ENCODE data around the gene IFITM10.
A peak's percentile ranks its signal among the peaks of the same experiment; 100 is the strongest.

Gene IFITM10

GRCh38 chr11:1746511-1746931, 3.9 kb downstream of the IFITM10 start:
- H3K4me1 Mint-ChIP-seq: peaks cover 7 to 21% of the 10 kb centered on the region in 2 donors
- ATAC-seq (replicated peaks) (no peak), DNase-seq (no peak)
- no peak overlapping the region for H3K27ac Mint-ChIP-seq
- H3K4me3 Mint-ChIP-seq: no peak overlapping the region
- peaks cover 5 to 9% of the 10 kb centered on the region in 2 donors for H3K9me3 Mint-ChIP-seq
- peaks cover 22 to 29% of the 10 kb centered on the region in 2 donors for H3K27me3 Mint-ChIP-seq
- H3K36me3 Mint-ChIP-seq: no peaks in the 10 kb centered on the region

DNA sequence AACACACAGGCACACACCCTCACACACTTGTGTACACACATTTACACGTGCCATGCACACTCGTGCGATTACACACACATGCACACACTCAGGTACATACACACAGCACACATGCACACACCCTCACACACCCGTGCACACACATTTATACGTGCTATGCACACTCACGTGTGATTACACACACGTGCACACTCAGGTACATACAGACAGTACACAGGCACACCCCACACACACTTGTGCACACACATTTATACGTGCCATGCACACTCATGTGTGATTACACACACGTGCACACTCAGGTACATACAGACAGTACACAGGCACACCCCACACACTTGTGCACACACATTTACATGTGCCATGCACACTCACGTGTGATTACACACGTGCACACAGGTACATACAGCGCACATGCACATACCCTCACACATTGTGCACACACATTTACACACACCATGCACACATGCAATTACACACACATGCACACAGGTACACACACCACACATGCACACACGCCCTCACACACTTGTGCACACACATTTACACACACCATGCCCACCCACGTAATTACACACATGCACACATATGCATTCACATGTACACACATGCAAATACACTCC, 4.6 kb downstream of the IFITM10 start:
- peaks cover 7 to 15% of the 10 kb centered on the region in 2 donors for H3K4me1 Mint-ChIP-seq
- peaks cover 5 to 9% of the 10 kb centered on the region in 2 donors for H3K9me3 Mint-ChIP-seq
- DNase-seq (no peak), ATAC-seq (replicated peaks) (no peak)
- H3K27me3 Mint-ChIP-seq: peaks cover 20 to 22% of the 10 kb centered on the region in 2 donors
- H3K36me3 Mint-ChIP-seq: no peaks in the 10 kb centered on the region
- no peak overlapping the region for H3K27ac Mint-ChIP-seq
- no peak overlapping the region for H3K4me3 Mint-ChIP-seq

DNA sequence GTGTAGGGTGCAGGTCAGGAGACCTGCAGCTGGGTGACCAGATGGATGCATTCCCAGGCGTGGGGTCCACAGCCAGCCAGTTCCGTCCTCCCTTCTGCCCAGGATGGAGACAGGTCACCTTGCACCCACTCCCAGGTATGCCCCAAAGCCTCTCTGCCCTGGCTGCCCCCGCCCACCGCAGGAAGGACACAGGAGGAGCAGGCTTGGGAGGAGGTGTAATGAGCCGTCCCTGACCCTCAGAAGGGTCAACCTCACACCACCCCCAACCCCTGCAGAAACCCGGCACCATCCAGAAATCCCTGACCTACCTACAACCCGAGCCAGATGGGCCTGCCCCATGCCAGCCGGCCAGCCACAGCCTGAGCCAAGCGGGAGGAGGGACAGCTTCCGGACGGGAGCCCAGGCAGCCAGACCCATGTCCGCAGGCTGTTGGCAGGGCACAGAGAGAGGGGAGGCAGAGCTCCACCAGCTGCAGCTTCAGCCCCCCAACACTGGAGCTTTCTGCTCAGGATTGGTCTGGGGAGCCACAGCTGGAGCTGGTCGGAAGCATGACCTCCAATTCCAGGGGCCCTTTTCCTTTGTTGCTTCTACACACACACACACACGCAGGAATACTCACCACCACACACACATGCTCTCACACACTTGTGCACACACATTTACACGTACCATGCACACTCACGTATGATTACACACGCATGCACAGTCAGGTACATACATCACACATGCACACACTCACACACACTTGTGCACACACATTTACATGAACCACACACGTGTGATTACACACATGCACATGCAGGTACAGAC, 5.3 kb downstream of the IFITM10 start:
- Mint-ChIP-seq H3K9me3 (peaks cover 5 to 9% of the 10 kb centered on the region in 2 donors), H3K27ac (no peak overlapping the region), H3K36me3 (no peaks in the 10 kb centered on the region), H3K27me3 (peaks cover 13 to 15% of the 10 kb centered on the region in 2 donors), H3K4me1 (peaks cover 5 to 8% of the 10 kb centered on the region in 2 donors), H3K4me3 (no peak overlapping the region)
- DNase-seq (no peak), ATAC-seq (replicated peaks) (no peak)

DNA sequence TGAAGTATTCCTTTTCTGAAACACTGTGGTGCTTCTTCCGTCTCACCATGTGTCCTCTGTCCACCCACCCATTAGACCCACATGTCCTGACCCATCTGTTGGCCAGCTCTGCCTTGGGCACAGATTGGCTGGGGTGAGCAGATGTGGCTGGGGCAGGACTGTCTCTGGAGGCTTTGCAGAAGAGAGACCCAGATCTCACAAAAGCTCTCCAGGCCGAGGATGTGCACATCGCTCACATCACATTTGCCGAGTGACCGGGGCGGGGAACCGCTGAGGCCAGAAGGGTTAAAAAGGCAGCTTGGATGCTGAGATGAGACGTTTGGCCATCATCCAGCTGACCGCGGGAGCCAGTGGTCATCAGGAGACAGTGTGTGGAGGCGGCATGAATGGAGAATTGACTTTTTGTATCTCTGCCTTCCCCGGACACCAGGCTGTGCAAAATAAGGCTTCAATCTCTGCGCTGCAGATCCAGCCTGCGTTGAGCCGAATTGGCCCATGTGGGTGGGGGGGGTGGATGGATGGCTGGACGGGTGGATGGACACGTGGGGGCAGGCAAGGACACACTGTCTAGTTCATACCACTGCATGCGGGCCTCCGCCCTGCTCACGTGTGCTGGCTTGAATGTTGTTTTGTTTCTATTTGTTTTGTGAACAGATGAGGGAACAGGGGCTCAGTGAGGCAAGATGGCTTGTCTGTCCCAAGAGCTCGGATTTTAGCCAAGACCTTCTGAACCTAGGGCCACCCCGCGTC, 6.1 kb downstream of the IFITM10 start:
- Mint-ChIP-seq H3K4me1 (peaks cover 0 to under 1% of the 10 kb centered on the region in 2 donors), H3K36me3 (no peaks in the 10 kb centered on the region), H3K27ac (no peak overlapping the region), H3K9me3 (peaks cover 5 to 9% of the 10 kb centered on the region in 2 donors), H3K4me3 (no peak overlapping the region), H3K27me3 (peaks cover 10 to 13% of the 10 kb centered on the region in 2 donors)
- ATAC-seq (replicated peaks): no peak
- no peak for DNase-seq

DNA sequence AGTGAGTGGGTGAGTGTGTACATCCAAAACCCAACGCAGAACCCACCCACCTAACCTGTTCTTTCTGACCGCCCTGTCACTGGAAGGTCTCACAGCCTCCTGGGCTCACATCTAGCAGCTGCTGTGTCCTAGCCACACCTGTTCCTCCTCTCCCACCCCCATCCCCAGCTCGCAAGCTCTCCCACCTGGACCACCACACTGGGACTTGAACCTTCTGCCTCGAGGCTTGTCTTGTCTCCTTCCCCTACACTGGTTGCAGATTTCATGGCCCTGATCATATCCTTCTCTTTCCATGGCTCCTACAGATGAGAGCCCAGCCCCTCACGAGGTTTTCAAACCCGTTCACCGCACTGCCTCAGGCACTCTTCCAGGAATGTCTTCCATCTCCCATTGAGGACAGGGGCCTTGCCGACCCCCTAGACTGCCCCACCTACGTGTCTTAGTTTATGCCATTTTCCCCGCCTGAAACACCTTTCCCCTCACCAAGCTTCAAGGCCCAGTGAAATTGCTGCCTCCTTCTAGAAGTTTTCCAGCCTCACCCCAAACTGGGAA, 6.7 kb downstream of the IFITM10 start:
- Mint-ChIP-seq H3K27me3 (peaks cover 13 to 17% of the 10 kb centered on the region in 2 donors), H3K36me3 (no peaks in the 10 kb centered on the region), H3K9me3 (peaks cover 5 to 9% of the 10 kb centered on the region in 2 donors), H3K4me3 (no peak overlapping the region), H3K27ac (no peak overlapping the region), H3K4me1 (no peaks in the 10 kb centered on the region)
- ATAC-seq (replicated peaks) (no peak), DNase-seq (no peak)

DNA sequence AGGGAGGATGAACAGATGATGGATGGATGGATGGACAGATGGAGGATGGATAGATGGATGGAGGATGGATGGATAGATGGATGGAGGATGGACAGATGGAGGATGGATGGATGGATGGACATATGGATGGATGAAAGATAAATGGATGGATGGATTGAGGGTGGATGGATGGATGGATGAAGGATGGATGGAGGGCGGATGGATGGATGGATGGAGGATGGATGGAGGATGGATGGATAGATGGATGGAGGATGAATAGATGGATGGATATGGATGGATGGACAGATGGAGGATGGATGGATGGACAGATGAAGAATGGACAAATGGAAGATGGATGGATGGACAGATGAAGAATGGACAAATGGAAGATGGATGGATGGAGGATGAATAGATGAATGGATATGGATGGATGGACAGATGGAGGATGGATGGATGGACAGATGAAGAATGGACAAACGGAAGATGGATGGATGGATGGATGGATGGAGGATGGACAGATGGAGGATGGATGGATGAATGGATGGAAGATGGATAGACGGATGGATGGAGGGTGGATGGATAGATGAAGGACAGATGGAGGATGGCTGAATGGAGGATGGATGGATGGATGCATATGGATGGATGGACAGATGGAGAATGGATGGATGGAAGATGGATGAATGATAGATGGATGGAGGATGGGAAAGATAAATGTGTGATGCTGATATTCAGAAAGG, 7.4 kb downstream of the IFITM10 start:
- H3K27me3 Mint-ChIP-seq: peaks cover 17 to 19% of the 10 kb centered on the region in 2 donors
- no peak for DNase-seq
- peaks cover 0 to under 1% of the 10 kb centered on the region in 2 donors for H3K36me3 Mint-ChIP-seq

DNA sequence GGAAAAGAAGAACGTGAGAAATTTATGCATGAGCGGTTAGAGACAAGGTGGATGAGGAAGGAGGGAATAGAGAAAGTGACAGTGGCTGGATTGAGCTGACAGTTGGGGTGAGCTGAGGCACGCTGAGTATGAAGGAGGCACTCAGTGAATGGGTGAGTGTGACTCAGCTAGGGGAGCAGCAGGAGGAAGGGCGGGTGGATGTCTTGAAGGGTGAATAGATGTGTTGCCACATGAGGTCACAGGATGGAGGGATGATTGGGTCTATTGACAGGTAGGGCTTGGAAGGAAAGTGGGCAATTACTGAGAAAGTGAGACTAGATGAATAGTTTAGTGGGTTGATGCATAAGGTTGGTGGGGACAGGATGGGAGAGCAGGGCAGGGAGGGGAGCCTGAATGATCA, 8.0 kb downstream of the IFITM10 start:
- peaks cover 20 to 23% of the 10 kb centered on the region in 2 donors for H3K27me3 Mint-ChIP-seq

More for the DNA sequence above, 7.4 kb downstream of the IFITM10 start:
- Mint-ChIP-seq H3K9me3 (peaks cover 8 to 9% of the 10 kb centered on the region in 2 donors), H3K4me1 (no peaks in the 10 kb centered on the region), H3K27ac (no peak overlapping the region), H3K4me3 (no peak overlapping the region)
- no peak for ATAC-seq (replicated peaks)

DNA sequence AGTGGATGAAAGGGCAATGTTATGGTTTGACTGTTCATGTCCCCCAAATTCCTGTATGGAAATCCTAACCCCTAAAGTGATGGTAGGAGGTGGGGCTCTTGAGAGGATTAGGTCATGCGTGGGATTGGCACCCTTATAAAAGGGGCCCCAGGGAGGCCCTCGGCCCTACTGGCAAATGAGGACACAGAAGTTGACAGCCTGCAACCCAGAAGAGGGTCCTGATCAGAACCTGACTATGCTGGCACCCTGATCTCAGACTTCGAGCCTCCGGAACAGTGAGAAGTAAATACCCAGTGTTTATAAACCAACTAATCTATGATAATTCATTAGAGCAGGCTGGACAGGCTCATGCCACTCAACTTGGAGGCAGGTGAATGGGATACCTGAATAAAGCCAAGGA, 8.7 kb downstream of the IFITM10 start:
- ATAC-seq (replicated peaks) (no peak), DNase-seq (no peak)
- Mint-ChIP-seq H3K4me1 (no peaks in the 10 kb centered on the region), H3K4me3 (no peak overlapping the region), H3K27ac (no peak overlapping the region), H3K27me3 (peaks cover 20 to 24% of the 10 kb centered on the region in 2 donors), H3K36me3 (peaks cover 0 to 2% of the 10 kb centered on the region in 2 donors), H3K9me3 (peaks cover 13 to 14% of the 10 kb centered on the region in 2 donors)

More for the DNA sequence above, 8.0 kb downstream of the IFITM10 start:
- Mint-ChIP-seq H3K4me1 (no peaks in the 10 kb centered on the region), H3K9me3 (peaks cover 12 to 13% of the 10 kb centered on the region in 2 donors), H3K36me3 (peaks cover 0 to 2% of the 10 kb centered on the region in 2 donors), H3K27ac (no peak overlapping the region), H3K4me3 (no peak overlapping the region)
- ATAC-seq (replicated peaks) (no peak), DNase-seq (no peak)

- H3K27ac Mint-ChIP-seq: no peak overlapping the region
- H3K4me1 Mint-ChIP-seq: no peaks in the 10 kb centered on the region
- peaks cover 28 to 32% of the 10 kb centered on the region in 2 donors for H3K27me3 Mint-ChIP-seq
- H3K4me3 Mint-ChIP-seq: no peak overlapping the region
- peaks cover 17 to 19% of the 10 kb centered on the region in 2 donors for H3K9me3 Mint-ChIP-seq
- ATAC-seq (replicated peaks) (no peak), DNase-seq (no peak)
- peaks cover 4 to 7% of the 10 kb centered on the region in 2 donors for H3K36me3 Mint-ChIP-seq
Measured at GRCh38 chr11:1740786-1741530, 9.4 kb downstream of the IFITM10 start.

DNA sequence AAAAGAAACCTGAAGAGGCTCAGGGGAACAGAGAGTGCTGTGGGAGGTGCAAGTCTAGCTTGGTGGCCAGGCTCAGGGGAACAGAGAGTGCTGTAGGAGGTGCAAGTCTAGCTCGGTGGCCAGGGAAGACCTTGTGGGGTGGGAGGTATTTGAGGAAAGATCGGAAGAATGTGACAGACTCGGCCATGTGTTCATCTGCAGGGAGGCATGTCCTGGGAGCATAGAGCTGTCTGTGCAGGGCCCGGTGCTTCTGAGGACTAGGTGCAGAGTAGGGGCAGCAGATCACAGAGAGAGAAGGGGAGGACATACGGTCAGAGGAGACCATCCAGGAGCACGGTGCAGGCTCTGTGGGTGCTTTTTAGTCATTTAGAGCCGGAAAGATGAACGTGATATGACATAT, 10.8 kb downstream of the IFITM10 start:
- no peak overlapping the region for H3K4me3 Mint-ChIP-seq
- no peak overlapping the region for H3K27ac Mint-ChIP-seq
- H3K4me1 Mint-ChIP-seq: no peaks in the 10 kb centered on the region
- peak; percentile 36 to 45 for ATAC-seq (replicated peaks)
- H3K9me3 Mint-ChIP-seq: peaks cover 14 to 18% of the 10 kb centered on the region in 2 donors
- no peak for DNase-seq
- peaks cover 4 to 7% of the 10 kb centered on the region in 2 donors for H3K36me3 Mint-ChIP-seq
- peaks cover 34 to 46% of the 10 kb centered on the region in 2 donors for H3K27me3 Mint-ChIP-seq

DNA sequence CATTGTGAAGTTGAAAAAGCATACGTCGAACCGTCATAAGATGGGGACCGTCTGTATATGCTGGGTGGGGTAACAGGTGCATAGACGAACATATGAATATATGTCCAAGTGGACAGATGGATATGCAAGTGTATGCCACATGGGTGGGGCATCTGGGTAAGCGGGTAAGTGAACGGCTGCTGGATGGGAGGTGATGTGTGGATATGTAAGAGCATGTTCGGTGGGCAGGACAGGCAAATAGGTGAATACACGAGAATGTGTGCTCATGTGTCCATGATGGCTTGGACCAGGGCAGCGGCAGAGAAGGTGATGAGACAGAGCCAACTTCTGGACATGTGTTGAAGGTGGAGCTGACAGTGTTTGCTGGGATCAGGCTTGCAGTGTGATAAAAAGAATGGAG, 12.0 kb downstream of the IFITM10 start:
- no peak overlapping the region for H3K27ac Mint-ChIP-seq
- H3K36me3 Mint-ChIP-seq: peaks cover 4 to 7% of the 10 kb centered on the region in 2 donors
- peaks cover 14 to 18% of the 10 kb centered on the region in 2 donors for H3K9me3 Mint-ChIP-seq
- peaks cover 6 to 7% of the 10 kb centered on the region in 2 donors for H3K4me1 Mint-ChIP-seq
- ATAC-seq (replicated peaks): no peak
- no peak for DNase-seq
- H3K27me3 Mint-ChIP-seq: peaks cover 46 to 58% of the 10 kb centered on the region in 2 donors
- no peak overlapping the region for H3K4me3 Mint-ChIP-seq

- Mint-ChIP-seq H3K36me3 (peaks cover 4 to 7% of the 10 kb centered on the region in 2 donors), H3K4me1 (peaks cover 6 to 7% of the 10 kb centered on the region in 2 donors), H3K4me3 (no peak overlapping the region), H3K9me3 (peaks cover 14 to 18% of the 10 kb centered on the region in 2 donors), H3K27me3 (peaks cover 51 to 63% of the 10 kb centered on the region in 2 donors), H3K27ac (no peak overlapping the region)
- DNase-seq: no peak
- ATAC-seq (replicated peaks): no peak
Measured at GRCh38 chr11:1737080-1737757, 13.2 kb downstream of the IFITM10 start.
